LNCaP clone FGC (cell line): ENCODE data around the gene ICE2.

ENCODE experiments used
- DNase-seq: peaks from one replicate; pipeline ENCODE4 v3.0.0-alpha.2; 2011; ENCODE audit warnings: low read depth
- H3K4me3 ChIP-seq: 2 replicates; pipeline ENCODE4 v1.5.1; 2011; ENCODE audit warnings: mild to moderate bottlenecking, low read depth, low read length, control low read depth
- TF ChIP-seq, protein P1 (sequence below): IDR thresholded peaks from 2 replicates; pipeline ENCODE4 v1.5.1; 2012; ENCODE audit warnings: mild to moderate bottlenecking; ENCODE audit not compliant: control insufficient read depth, insufficient read depth; ENCODE audit errors: extremely low read depth

Gene ICE2

DNA sequence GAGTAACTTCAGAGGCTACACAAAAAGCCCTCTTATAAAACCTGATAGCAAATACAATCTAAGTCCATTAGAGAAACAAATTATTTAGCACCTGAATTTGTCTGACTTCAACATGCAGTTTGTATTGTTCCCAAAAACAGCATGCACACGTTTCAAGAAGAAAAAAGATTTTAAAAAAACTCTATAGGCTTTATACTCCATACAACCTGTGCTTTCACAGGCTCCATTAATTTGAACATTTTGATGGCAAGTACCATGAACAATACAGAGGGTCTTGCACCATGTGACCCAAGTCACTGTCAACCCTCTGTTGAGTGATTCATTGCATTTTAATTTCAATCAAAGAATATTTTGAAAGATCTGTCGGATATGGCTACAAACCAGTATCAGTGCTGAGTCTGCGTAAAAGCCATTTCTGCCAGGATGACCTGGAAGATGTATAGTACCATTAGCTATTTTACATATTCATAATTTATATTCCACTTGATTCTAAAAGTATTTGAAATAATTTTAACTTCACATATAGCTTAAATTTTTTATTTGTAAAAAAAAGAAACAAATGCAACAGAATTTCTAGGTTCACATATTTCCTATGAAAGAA lies 94.3 kb downstream of the ICE2 start:
- TF ChIP-seq, protein P1, sequence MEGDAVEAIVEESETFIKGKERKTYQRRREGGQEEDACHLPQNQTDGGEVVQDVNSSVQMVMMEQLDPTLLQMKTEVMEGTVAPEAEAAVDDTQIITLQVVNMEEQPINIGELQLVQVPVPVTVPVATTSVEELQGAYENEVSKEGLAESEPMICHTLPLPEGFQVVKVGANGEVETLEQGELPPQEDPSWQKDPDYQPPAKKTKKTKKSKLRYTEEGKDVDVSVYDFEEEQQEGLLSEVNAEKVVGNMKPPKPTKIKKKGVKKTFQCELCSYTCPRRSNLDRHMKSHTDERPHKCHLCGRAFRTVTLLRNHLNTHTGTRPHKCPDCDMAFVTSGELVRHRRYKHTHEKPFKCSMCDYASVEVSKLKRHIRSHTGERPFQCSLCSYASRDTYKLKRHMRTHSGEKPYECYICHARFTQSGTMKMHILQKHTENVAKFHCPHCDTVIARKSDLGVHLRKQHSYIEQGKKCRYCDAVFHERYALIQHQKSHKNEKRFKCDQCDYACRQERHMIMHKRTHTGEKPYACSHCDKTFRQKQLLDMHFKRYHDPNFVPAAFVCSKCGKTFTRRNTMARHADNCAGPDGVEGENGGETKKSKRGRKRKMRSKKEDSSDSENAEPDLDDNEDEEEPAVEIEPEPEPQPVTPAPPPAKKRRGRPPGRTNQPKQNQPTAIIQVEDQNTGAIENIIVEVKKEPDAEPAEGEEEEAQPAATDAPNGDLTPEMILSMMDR, result no peak
- no peak for DNase-seq
- no peak overlapping the region for H3K4me3 ChIP-seq

DNA sequence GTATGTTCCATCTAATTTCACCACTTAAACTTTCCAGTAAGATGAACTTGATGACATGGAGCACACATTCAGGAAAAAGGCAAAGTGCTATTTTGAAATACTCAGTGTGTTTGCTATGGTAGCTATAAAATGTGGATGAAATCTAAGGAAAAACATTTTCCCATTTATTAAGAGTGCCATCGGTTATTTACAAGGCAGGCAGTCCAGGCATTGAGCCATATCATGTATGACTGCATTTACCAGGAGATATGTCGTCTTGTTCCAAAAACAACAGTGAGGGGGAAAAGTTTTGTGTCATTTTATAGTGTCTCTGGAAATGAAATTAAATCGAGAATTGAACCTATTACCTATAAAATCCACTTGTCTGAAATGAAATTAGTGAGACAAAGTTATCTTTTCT lies 94.9 kb downstream of the ICE2 start:
- H3K4me3 ChIP-seq, result no peak overlapping the region
- TF ChIP-seq, protein P1, result no peak
- DNase-seq, result peak; percentile 63

DNA sequence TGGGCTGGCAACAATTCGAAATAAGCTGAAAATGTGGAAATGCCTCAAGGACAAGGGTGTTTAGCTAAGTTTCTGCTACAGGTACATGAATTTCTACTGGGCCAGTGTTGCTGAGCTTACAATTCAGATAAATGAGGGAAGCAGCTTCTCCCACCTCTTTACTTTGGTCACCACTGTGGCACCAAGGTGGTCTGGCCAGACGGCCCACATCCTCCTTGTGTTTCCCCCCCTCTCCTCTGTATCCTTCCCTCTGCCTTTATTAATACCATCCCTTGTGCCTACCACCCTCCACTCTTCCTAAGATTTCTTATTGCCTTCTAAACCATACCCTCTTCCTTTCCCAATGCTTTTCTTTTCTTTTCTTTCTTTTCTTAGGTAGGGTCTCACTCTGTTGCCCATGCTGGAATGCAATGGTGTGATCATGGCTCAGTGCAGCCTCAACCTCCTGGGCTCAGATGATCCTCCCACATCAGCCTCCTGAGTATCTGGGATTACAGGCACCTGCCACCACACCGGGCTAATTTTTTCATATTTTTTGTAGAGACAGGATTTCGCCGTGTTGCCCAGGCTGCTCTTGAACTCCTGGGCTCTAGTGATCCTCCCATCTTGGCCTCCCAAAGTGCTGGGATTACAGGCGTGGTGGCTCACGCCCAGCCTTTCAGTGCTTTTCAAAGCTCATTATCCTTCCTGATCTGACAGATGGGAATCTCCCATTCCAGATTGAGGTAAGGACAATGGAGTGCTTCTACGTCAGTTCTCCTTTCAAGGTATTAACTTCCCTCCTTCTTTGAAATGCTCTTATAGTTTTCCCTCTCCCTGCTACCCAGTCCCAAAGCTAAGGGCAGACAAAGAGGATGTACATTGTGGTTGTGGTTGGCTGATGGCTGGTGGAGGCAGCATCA lies 95.9 kb downstream of the ICE2 start:
- TF ChIP-seq, protein P1, result no peak
- no peak overlapping the region for H3K4me3 ChIP-seq
- no peak for DNase-seq

DNA sequence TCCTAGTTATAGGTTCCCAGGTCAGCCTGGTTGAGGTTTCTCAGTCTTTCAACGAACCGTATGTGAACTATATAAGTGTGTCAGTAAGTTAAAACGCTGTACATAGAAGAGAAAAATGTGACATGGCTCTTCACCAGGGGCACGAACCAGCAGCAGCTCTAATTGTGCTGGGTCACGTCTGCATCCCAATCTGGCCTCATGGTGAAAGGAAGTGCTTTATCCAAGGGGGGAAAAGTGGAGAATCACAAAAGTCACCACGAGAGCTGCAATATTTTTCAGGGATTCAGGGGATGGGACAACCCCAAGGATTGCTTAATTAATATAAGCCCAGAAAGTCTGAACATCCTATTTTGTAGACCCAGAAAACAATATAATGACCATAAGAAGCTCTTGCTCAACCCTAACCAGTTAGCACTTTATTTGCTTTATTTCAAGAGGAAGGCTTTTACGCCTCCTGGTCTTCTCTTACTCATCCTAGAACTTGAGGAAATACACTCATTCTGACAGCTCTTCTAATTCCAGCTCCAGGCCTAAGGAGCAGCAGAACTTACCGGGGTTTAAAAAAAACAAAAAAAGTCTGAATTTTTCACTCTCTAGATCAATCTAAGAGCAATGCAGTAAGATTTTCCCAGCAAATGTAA lies 97.7 kb downstream of the ICE2 start:
- no peak for DNase-seq
- TF ChIP-seq, protein P1, result no peak
- H3K4me3 ChIP-seq, result no peak overlapping the region

DNA sequence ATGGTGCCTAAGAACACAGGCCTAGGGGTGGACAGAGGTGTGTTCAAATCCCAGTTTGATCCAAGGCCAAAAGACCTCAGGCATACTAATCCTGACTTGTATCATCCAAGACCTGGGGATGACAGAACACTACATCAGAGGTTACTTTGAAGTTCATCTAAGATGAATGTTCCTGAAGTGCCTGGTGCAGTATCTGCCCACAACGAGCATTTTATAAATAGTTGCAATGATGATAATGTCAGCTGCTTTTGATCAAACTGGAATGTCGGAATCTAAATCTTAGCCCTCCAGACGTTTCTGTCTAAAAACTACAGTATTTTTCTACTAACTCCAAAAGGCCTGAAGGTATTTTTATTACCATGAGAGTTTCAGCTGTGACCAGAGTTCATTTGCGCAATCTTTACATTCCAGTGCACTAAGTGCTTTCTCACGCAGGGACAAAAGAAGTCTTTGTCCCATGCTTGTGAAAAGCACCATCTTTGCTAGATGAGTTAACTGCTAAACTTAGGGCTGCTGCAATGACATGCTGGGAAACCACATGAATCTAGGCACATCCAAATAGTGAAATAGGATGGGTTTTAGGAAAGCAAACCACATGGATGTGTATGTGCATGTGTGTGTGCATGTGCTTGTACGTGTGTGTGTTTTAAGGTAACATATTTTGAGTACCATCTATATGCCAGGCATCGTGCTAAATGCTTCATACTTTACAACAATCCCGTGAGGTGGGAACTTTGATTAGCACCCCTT lies 99.2 kb downstream of the ICE2 start:
- TF ChIP-seq, protein P1, result no peak
- DNase-seq, result no peak
- no peak overlapping the region for H3K4me3 ChIP-seq

DNA sequence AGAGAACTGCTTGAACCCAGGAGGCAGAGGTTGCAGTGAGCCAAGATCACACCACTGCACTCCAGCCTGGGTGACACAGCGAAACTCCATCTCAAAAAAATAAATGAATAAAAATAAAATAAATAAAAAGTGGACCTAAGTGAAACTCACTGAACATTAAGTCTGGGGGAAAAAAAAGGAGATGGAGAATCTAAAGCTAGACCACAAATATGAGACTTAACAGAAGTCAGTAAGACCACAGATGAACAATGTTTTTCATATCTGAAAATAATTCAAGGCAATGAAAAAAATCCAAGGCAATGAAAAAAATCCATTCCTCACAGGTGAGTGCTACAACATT lies 99.8 kb downstream of the ICE2 start:
- TF ChIP-seq, protein P1, result no peak
- H3K4me3 ChIP-seq, result no peak overlapping the region
- DNase-seq, result no peak
